Right lobe of liver (tissue), 4 donors: ENCODE measurements around the gene LRAT.

Experiments used
- POLR2A ChIP-seq: fragments of 450-650 bp; IDR thresholded peaks from one replicate; pipeline ENCODE4 v1.6.1; 2017; ENCODE audit warnings: antibody characterized with exemption, mild to moderate bottlenecking
- TF ChIP-seq, protein P1 (sequence below), 4 donors: fragments of 200-600 bp in 3 of 4; fragments of 450-650 bp in 1 of 4; IDR thresholded peaks; one replicate each; pipeline versions ENCODE4 v1.5.1 to v1.8.0; 2016 to 2022; ENCODE audit warnings: antibody characterized with exemption in 4 of 4, mild to moderate bottlenecking in 2 of 4
- donor health status: DM: no; HTN: no; CAD: no.
- donor health status: DM: no; HTN: no; CAD: no.
- donor health status: DM: no; HTN: yes; CAD: no.

DNA sequence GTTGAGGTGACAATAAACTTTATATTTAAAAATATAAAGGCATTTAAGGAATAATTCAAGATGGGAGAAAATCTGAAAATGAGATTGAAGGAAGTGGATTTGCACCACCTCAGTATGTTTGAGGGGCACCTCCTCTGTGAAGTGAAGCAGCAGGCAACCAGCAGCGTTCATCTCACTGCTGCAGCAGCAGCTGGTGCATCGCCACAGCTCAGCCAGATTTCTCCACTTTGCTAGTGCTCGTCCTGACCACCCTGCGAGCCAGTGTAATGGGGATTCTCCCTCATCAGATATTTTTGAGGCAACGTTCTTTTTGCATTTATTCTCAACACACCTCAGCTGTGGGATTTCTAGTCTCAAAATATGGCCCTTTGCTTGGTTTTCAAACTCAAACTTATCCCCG, 13.9 kb downstream of the LRAT start:
- no peak for TF ChIP-seq POLR2A
- TF ChIP-seq, protein P1, sequence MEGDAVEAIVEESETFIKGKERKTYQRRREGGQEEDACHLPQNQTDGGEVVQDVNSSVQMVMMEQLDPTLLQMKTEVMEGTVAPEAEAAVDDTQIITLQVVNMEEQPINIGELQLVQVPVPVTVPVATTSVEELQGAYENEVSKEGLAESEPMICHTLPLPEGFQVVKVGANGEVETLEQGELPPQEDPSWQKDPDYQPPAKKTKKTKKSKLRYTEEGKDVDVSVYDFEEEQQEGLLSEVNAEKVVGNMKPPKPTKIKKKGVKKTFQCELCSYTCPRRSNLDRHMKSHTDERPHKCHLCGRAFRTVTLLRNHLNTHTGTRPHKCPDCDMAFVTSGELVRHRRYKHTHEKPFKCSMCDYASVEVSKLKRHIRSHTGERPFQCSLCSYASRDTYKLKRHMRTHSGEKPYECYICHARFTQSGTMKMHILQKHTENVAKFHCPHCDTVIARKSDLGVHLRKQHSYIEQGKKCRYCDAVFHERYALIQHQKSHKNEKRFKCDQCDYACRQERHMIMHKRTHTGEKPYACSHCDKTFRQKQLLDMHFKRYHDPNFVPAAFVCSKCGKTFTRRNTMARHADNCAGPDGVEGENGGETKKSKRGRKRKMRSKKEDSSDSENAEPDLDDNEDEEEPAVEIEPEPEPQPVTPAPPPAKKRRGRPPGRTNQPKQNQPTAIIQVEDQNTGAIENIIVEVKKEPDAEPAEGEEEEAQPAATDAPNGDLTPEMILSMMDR (IDR thresholded peaks at IDR 0.05), result no peak
